ENCODE results near the gene EMSY. TPM values are rescaled to one million over a fixed set of nuclear protein-coding genes. Genes with fewer than 3 reads are reported as not detected.

EMSY gene
- total and polyA plus RNA-seq, 8 donors, result 3.7 to 185 (median 17.3) TPM

DNA sequence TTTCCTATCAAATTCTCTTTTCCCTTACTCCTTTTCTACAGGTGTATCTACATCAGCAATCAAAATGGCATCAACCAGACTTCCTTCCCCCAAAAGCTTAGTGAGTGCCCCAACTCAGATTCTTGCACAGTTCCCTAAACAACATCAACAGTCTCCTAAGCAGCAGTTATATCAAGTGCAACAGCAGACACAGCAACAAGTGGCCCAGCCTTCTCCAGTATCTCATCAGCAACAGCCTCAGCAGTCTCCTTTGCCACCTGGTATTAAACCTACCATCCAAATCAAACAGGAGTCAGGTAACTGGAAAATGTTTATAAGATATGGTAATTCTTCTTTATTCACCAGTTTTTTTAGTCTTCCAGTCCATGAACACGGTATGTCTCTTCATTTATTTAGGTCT is 51.4 kb downstream of the EMSY start:
- H3K36me3 ChIP-seq, result peaks cover 3 to 79% (median 61%) of the 10 kb centered on the region in 4 donors
- no peaks in the 10 kb centered on the region for H3K27me3 ChIP-seq
- intact Hi-C loops (cut with DNase I; ENCODE audit: low total_unique reads), result no loop called here
- H3K9me3 ChIP-seq, result no peaks in the 10 kb centered on the region
- WGBS, 5 donors, result 97 to 100% (median 98%) methylated on average over 1 of the region's 1 CpG
- TF ChIP-seq EP300 (IDR thresholded peaks at IDR 0.05) (no peak), POLR2A (IDR thresholded peaks at IDR 0.05) (no peak), POLR2AphosphoS5 (IDR thresholded peaks at IDR 0.05) (no peak)
- TF ChIP-seq, protein P1, sequence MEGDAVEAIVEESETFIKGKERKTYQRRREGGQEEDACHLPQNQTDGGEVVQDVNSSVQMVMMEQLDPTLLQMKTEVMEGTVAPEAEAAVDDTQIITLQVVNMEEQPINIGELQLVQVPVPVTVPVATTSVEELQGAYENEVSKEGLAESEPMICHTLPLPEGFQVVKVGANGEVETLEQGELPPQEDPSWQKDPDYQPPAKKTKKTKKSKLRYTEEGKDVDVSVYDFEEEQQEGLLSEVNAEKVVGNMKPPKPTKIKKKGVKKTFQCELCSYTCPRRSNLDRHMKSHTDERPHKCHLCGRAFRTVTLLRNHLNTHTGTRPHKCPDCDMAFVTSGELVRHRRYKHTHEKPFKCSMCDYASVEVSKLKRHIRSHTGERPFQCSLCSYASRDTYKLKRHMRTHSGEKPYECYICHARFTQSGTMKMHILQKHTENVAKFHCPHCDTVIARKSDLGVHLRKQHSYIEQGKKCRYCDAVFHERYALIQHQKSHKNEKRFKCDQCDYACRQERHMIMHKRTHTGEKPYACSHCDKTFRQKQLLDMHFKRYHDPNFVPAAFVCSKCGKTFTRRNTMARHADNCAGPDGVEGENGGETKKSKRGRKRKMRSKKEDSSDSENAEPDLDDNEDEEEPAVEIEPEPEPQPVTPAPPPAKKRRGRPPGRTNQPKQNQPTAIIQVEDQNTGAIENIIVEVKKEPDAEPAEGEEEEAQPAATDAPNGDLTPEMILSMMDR (IDR thresholded peaks at IDR 0.05), result no peak
- no peak overlapping the region for H3K27ac ChIP-seq
- no peak overlapping the region for H3K4me3 ChIP-seq
- no peak for DNase-seq
- H3K4me1 ChIP-seq, result no peaks in the 10 kb centered on the region

- DNase-seq, result no peak
- H3K27me3 ChIP-seq, result no peaks in the 10 kb centered on the region
- H3K4me1 ChIP-seq, result no peaks in the 10 kb centered on the region
- no peaks in the 10 kb centered on the region for H3K9me3 ChIP-seq
- peaks cover 0 to 44% (median 29%) of the 10 kb centered on the region in 4 donors for H3K36me3 ChIP-seq
- intact Hi-C loops (cut with DNase I; ENCODE audit: low total_unique reads), result no loop called here
- TF ChIP-seq, protein P1 (IDR thresholded peaks at IDR 0.05), result no peak
- TF ChIP-seq POLR2A (IDR thresholded peaks at IDR 0.05), result no peak
- TF ChIP-seq EP300 (IDR thresholded peaks at IDR 0.05), result no peak
- no peak for TF ChIP-seq POLR2AphosphoS5 (IDR thresholded peaks at IDR 0.05)
- no peak overlapping the region for H3K27ac ChIP-seq
- WGBS, 5 donors, result 92 to 99% (median 96%) methylated on average over 5 of the region's 5 CpGs
- H3K4me3 ChIP-seq, result no peak overlapping the region
These were observed 56.8 kb downstream of the EMSY start for GRCh38 chr11:76501526-76502202.

DNA sequence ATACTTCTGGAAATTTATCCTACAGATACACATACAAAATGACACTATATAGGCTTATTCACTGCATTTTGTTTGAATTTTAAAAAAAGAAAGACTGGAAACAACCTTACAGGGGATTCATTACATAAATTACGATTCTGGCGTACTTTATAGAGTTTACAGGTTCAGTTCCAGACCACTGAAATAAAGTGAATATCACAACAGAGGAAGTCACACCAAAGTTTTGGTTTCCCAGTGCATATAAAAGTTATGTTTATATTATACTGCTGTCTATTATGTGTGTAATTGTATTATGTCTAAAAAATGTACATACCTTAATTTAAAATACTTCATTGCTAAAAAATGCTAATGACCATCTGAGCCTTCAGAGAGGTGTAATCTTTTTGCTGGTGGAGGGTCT is 62.0 kb downstream of the EMSY start:
- H3K27ac ChIP-seq, result no peak overlapping the region
- 94 to 99% (median 97%) methylated on average over 2 of the region's 2 CpGs for WGBS, 5 donors
- intact Hi-C loops (cut with DNase I; ENCODE audit: low total_unique reads), result no loop called here
- H3K9me3 ChIP-seq, result no peaks in the 10 kb centered on the region
- H3K4me1 ChIP-seq, result peaks cover 0 to 9% (median 4%) of the 10 kb centered on the region in 4 donors
- no peaks in the 10 kb centered on the region for H3K27me3 ChIP-seq
- H3K4me3 ChIP-seq, result no peak overlapping the region
- TF ChIP-seq POLR2A (IDR thresholded peaks at IDR 0.05), result no peak
- TF ChIP-seq POLR2AphosphoS5 (IDR thresholded peaks at IDR 0.05), result no peak
- TF ChIP-seq, protein P1 (IDR thresholded peaks at IDR 0.05), result no peak
- TF ChIP-seq EP300 (IDR thresholded peaks at IDR 0.05), result no peak
- DNase-seq, result no peak
- H3K36me3 ChIP-seq, result peaks cover 0 to 16% (median 8%) of the 10 kb centered on the region in 4 donors

- no peak for TF ChIP-seq EP300 (IDR thresholded peaks at IDR 0.05)
- TF ChIP-seq POLR2A (IDR thresholded peaks at IDR 0.05), result no peak
- no peak for TF ChIP-seq POLR2AphosphoS5 (IDR thresholded peaks at IDR 0.05)
- TF ChIP-seq, protein P1 (IDR thresholded peaks at IDR 0.05), result no peak
- WGBS, 5 donors, result 53 to 74% (median 63%) methylated on average over 5 of the region's 5 CpGs
- peaks cover 0 to 21% (median 10%) of the 10 kb centered on the region in 4 donors for H3K4me1 ChIP-seq
- intact Hi-C loops (cut with DNase I; ENCODE audit: low total_unique reads), result no loop called here
- peaks cover 0 to 23% (median 18%) of the 10 kb centered on the region in 4 donors for H3K36me3 ChIP-seq
- H3K27me3 ChIP-seq, result no peaks in the 10 kb centered on the region
- no peak for DNase-seq
- no peaks in the 10 kb centered on the region for H3K9me3 ChIP-seq
- no peak overlapping the region for H3K4me3 ChIP-seq
- no peak overlapping the region for H3K27ac ChIP-seq
These were observed 65.5 kb downstream of the EMSY start for GRCh38 chr11:76510060-76511047.
